Keratinocyte (primary cell): ENCODE data around the gene MTR. TPM values are rescaled to one million over a fixed set of nuclear protein-coding genes. Genes with fewer than 3 reads are reported as not detected.

Experiments
- DNase-seq: peaks from one replicate; pipeline ENCODE4 v3.0.0-alpha.2; 2011; ENCODE audit warnings: low read depth, missing footprints, low spot score
- FAIRE-seq: peaks from 2 replicates; lab custom pipeline; 2011; peaks lifted over from hg19 to GRCh38; lab: Jason Lieb, UNC
- H2AFZ ChIP-seq: 2 replicates; pipeline ENCODE4 v1.6.0; 2012; ENCODE audit warnings: low read length, control low read depth, inconsistent platforms; ENCODE audit not compliant: control insufficient read depth
- H3K27ac ChIP-seq: 2 replicates; pipeline ENCODE4 v1.5.1; 2011; ENCODE audit warnings: low read length; ENCODE audit not compliant: control insufficient read depth, insufficient read depth
- H3K27me3 ChIP-seq: 3 replicates; pipeline ENCODE4 v1.6.0; 2011; ENCODE audit warnings: low read length; ENCODE audit not compliant: control insufficient read depth, insufficient read depth; ENCODE audit errors: extremely low read depth
- H3K36me3 ChIP-seq, 2 experiments: 2 replicates in 1 of 2; 3 replicates in 1 of 2; pipeline ENCODE4 v1.5.1; 2011; ENCODE audit warnings: low read length in 2 of 2, mild to moderate bottlenecking in 1 of 2; ENCODE audit not compliant: control insufficient read depth in 2 of 2, insufficient read depth in 2 of 2; ENCODE audit errors: extremely low read depth in 1 of 2
- H3K4me1 ChIP-seq: 3 replicates; pipeline ENCODE4 v1.5.1; 2011; ENCODE audit warnings: low read length; ENCODE audit not compliant: control insufficient read depth, insufficient read depth; ENCODE audit errors: extremely low read depth
- H3K4me2 ChIP-seq: 3 replicates; pipeline ENCODE4 v1.6.0; 2011; ENCODE audit warnings: low read depth, low read length; ENCODE audit not compliant: control insufficient read depth, insufficient read depth; ENCODE audit errors: extremely low read depth
- H3K4me3 ChIP-seq, 3 experiments: fragments of 200-600 bp in 1 of 3; sonication (generic) in 1 of 3; 2 replicates in 2 of 3; 3 replicates in 1 of 3; pipeline ENCODE4 v1.5.1; 2011 to 2016; ENCODE audit warnings: low read length in 3 of 3, mild to moderate bottlenecking in 3 of 3, control low read depth in 2 of 3, inconsistent platforms in 1 of 3, low read depth in 1 of 3, mixed read lengths in 1 of 3, mixed run types in 1 of 3, moderate library complexity in 1 of 3; ENCODE audit not compliant: control insufficient read depth in 2 of 3, insufficient read depth in 2 of 3; ENCODE audit errors: extremely low read depth in 1 of 3
- H3K79me2 ChIP-seq: 2 replicates; pipeline ENCODE4 v1.6.0; 2012; ENCODE audit warnings: low read length; ENCODE audit not compliant: control insufficient read depth, insufficient read depth
- H3K9ac ChIP-seq: 3 replicates; pipeline ENCODE4 v1.6.0; 2011; ENCODE audit warnings: low read length; ENCODE audit not compliant: control insufficient read depth, insufficient read depth; ENCODE audit errors: extremely low read depth
- H3K9me1 ChIP-seq: 3 replicates; pipeline ENCODE4 v1.6.0; 2011; ENCODE audit warnings: low read length; ENCODE audit not compliant: control insufficient read depth, insufficient read depth; ENCODE audit errors: extremely low read depth
- H3K9me3 ChIP-seq: 2 replicates; pipeline ENCODE4 v1.5.1; 2012; ENCODE audit warnings: low read depth, low read length; ENCODE audit not compliant: control insufficient read depth
- H4K20me1 ChIP-seq: 3 replicates; pipeline ENCODE4 v1.6.0; 2011; ENCODE audit warnings: low read length; ENCODE audit not compliant: control insufficient read depth, insufficient read depth; ENCODE audit errors: extremely low read depth
- CTCF ChIP-seq, 3 experiments: IDR thresholded peaks in 1 of 3; conservative IDR thresholded peaks in 1 of 3; optimal IDR thresholded peaks in 1 of 3; 2 replicates in 2 of 3; 3 replicates in 1 of 3; pipeline versions ENCODE3 to v1.5.1; 2011; ENCODE audit warnings: low read length in 3 of 3, mild to moderate bottlenecking in 3 of 3, moderate library complexity in 2 of 3, control low read depth in 1 of 3, inconsistent platforms in 1 of 3; ENCODE audit not compliant: insufficient read depth in 2 of 3; ENCODE audit errors: extremely low read depth in 1 of 3
- EZH2 ChIP-seq: IDR thresholded peaks from one replicate; pipeline ENCODE4 v1.6.1; 2012; ENCODE audit warnings: inconsistent platforms, mild to moderate bottlenecking, low read length, moderate library complexity
- dilution Hi-C: fragments of 300-500 bp; cut with MboI; formaldehyde crosslinking; loops from one replicate; pipeline ENCODE4 v1.7.0; 2020; ENCODE audit warnings: low sequenced_read_pairs; ENCODE audit not compliant: extremely low pct_ligation_motif_present
- polyA plus RNA-seq, 5 experiments: library from polyadenylated mRNA; depleted of rRNA in 3 of 5; stranded (reverse) in 3 of 5; stranded (forward) in 1 of 5; unstranded in 1 of 5; fragments of >200 nt; gene quantifications; 1 replicate in 1 of 5; 2 replicates in 3 of 5; 3 replicates in 1 of 5; pipeline versions ENCODE4 v1.2.1 to v1.2.3, GENCODE V29; 2011 to 2012; ENCODE audit warnings: missing spikeins in 2 of 5, low read depth in 1 of 5, low replicate concordance in 1 of 5

Gene MTR
- polyA plus RNA-seq, 1 donor (not counting 4 experiments of a cell fraction or from before 2014, with no cell fraction given), result 14.3 TPM

DNA sequence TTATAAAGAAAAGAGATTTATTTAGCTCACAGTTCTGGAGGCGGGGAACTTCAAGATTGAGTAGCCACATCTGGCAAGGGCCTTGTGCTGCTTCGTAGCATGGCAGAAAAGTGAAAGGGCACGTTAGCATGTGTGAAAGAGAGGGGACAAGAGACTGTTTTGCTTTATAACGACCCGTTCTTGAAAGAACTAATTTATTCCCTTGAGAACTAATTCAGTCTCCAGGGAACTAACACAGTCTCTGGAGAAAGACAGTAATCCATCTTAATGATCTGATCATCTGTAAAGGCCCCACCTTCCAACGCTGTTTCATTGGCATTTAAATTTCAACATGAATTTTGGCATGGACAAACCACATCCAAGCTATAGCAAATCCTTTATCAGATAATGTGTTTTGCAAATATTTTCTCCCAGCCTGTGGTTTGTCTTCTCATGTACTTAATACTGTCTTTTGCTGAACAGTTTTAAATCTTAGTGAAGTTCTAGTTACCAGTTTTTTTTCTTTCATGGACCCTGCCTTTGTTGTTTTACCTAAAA lies 26.1 kb downstream of the MTR start:
- Histone ChIP-seq H3K79me2 (no peaks in the 10 kb centered on the region), H4K20me1 (no peaks in the 10 kb centered on the region), H3K4me2 (no peak overlapping the region), H3K27ac (no peak overlapping the region), H3K9ac (no peak overlapping the region), H3K4me3 (no peak overlapping the region), H3K27me3 (no peaks in the 10 kb centered on the region), H3K4me1 (no peaks in the 10 kb centered on the region), H3K9me1 (no peaks in the 10 kb centered on the region), H3K9me3 (no peaks in the 10 kb centered on the region), H2AFZ (no peak overlapping the region), H3K36me3 (peaks cover 0 to 10% of the 10 kb centered on the region in 2 experiments)
- dilution Hi-C loops, result no loop called here
- FAIRE-seq (no peak), DNase-seq (no peak)
- no peak for TF ChIP-seq CTCF (optimal IDR thresholded peaks at IDR 0.05 in 1 of 3, IDR thresholded peaks at IDR 0.05 in 1 of 3, conservative IDR thresholded peaks at IDR 0.05 in 1 of 3; ENCODE audit: extremely low read depth in 1 of 3, insufficient read depth in 2 of 3, low read length in 3 of 3)
- TF ChIP-seq EZH2, result no peak

DNA sequence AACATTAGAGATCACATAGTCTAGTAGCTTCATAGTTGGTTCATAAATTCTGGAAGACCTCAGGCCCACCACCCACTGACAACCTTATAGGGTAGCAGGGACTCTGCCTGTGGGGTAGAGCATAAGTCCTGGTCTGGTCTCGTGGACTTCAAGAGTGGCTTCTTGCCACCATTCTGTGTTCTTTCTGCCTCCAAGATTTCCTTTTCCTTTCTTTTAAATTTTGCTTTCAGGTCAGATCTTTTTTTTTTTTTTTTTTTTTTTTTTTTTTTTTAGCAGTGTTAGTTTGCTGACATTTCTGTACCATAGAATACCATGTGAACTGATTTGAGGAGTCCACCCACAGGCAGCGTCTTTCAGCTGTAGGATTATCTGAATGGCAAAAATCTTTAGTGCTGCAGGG lies 28.5 kb downstream of the MTR start:
- H3K27me3 ChIP-seq, result no peaks in the 10 kb centered on the region
- H3K9me1 ChIP-seq, result no peaks in the 10 kb centered on the region
- dilution Hi-C loops, result no loop called here
- no peaks in the 10 kb centered on the region for H3K79me2 ChIP-seq
- no peak overlapping the region for H2AFZ ChIP-seq
- no peaks in the 10 kb centered on the region for H3K9me3 ChIP-seq
- no peak overlapping the region for H3K9ac ChIP-seq
- H3K27ac ChIP-seq, result no peak overlapping the region
- no peaks in the 10 kb centered on the region for H3K4me1 ChIP-seq
- H3K4me2 ChIP-seq, result no peak overlapping the region
- no peak for TF ChIP-seq EZH2
- TF ChIP-seq CTCF (optimal IDR thresholded peaks at IDR 0.05 in 1 of 3, IDR thresholded peaks at IDR 0.05 in 1 of 3, conservative IDR thresholded peaks at IDR 0.05 in 1 of 3; ENCODE audit: extremely low read depth in 1 of 3, insufficient read depth in 2 of 3, low read length in 3 of 3), result no peak
- no peaks in the 10 kb centered on the region for H4K20me1 ChIP-seq
- no peak overlapping the region for H3K4me3 ChIP-seq
- no peak for DNase-seq
- no peak for FAIRE-seq
- peaks cover 4 to 14% of the 10 kb centered on the region in 2 experiments for H3K36me3 ChIP-seq
